ENCODE measurements around the gene DOK6. TPM values are rescaled to one million over a fixed set of nuclear protein-coding genes. Genes with fewer than 3 reads are reported as not detected.

DOK6 gene
- total and polyA plus RNA-seq, 9 of the 15 experiments (the other 6 are each of a cell fraction or from before 2014, with no cell fraction given) = not detected

GRCh38 chr18:69838003-69838402 lies 437.3 kb downstream of the DOK6 start:
- no peak for DNase-seq (ENCODE audit: extremely low read depth in 1 of 4, low spot score in 3 of 4)
- Histone ChIP-seq H3K9me3 (replicated peaks; ENCODE audit: control insufficient read depth, insufficient read depth, low read depth, low read length) (no peaks in the 10 kb centered on the region), H3K9me1 (ENCODE audit: control insufficient read depth, insufficient read depth, low read length) (no peaks in the 10 kb centered on the region), H2AFZ (ENCODE audit: low read depth, low read length) (no peak overlapping the region), H3K36me3 (ENCODE audit: control insufficient read depth, insufficient read depth, low read length) (no peaks in the 10 kb centered on the region), H3K4me1 (replicated peaks in 1 of 2; ENCODE audit: control insufficient read depth in 2 of 2, insufficient read depth in 2 of 2, low read length in 2 of 2) (peaks cover 0 to 4% of the 10 kb centered on the region in 2 experiments; a peak in 2 of 5 replicates), H4K20me1 (replicated peaks; ENCODE audit: control insufficient read depth, insufficient read depth, low read length) (no peaks in the 10 kb centered on the region), H3K9ac (ENCODE audit: insufficient read depth in 1 of 2, low read depth in 2 of 2, low read length in 2 of 2) (no peak overlapping the region), H3K27me3 (ENCODE audit: control insufficient read depth in 2 of 2, insufficient read depth in 2 of 2, low read length in 2 of 2) (no peaks in the 10 kb centered on the region), H3K4me3 (no peak overlapping the region), H3K4me2 (ENCODE audit: insufficient read depth, low read length) (peak overlapping the region; percentile 64; the same call in 1 of the 2 replicates), H3K79me2 (ENCODE audit: control insufficient read depth, insufficient read depth, low read length) (no peaks in the 10 kb centered on the region), H3K27ac (ENCODE audit: extremely low read depth, low read depth, low read length) (no peak overlapping the region)
- TF ChIP-seq C11orf30 (IDR thresholded peaks at IDR 0.05; ENCODE audit: low read depth) = peak; percentile 51; the same call in 1 of the 2 replicates
- TF ChIP-seq MCM2 (IDR thresholded peaks at IDR 0.05; ENCODE audit: low read depth) = no peak
- no peak for TF ChIP-seq FOXJ2 (tag; IDR thresholded peaks at IDR 0.05)
- TF ChIP-seq ZNF76 (CRISPR knock-in tag; IDR thresholded peaks at IDR 0.05; ENCODE audit: borderline replicate concordance) = no peak
- no peak for TF ChIP-seq KDM1A (IDR thresholded peaks at IDR 0.05)
- TF ChIP-seq SMARCB1 (IDR thresholded peaks at IDR 0.05; ENCODE audit: insufficient read length, low read depth) = no peak
- TF ChIP-seq, protein P1, sequence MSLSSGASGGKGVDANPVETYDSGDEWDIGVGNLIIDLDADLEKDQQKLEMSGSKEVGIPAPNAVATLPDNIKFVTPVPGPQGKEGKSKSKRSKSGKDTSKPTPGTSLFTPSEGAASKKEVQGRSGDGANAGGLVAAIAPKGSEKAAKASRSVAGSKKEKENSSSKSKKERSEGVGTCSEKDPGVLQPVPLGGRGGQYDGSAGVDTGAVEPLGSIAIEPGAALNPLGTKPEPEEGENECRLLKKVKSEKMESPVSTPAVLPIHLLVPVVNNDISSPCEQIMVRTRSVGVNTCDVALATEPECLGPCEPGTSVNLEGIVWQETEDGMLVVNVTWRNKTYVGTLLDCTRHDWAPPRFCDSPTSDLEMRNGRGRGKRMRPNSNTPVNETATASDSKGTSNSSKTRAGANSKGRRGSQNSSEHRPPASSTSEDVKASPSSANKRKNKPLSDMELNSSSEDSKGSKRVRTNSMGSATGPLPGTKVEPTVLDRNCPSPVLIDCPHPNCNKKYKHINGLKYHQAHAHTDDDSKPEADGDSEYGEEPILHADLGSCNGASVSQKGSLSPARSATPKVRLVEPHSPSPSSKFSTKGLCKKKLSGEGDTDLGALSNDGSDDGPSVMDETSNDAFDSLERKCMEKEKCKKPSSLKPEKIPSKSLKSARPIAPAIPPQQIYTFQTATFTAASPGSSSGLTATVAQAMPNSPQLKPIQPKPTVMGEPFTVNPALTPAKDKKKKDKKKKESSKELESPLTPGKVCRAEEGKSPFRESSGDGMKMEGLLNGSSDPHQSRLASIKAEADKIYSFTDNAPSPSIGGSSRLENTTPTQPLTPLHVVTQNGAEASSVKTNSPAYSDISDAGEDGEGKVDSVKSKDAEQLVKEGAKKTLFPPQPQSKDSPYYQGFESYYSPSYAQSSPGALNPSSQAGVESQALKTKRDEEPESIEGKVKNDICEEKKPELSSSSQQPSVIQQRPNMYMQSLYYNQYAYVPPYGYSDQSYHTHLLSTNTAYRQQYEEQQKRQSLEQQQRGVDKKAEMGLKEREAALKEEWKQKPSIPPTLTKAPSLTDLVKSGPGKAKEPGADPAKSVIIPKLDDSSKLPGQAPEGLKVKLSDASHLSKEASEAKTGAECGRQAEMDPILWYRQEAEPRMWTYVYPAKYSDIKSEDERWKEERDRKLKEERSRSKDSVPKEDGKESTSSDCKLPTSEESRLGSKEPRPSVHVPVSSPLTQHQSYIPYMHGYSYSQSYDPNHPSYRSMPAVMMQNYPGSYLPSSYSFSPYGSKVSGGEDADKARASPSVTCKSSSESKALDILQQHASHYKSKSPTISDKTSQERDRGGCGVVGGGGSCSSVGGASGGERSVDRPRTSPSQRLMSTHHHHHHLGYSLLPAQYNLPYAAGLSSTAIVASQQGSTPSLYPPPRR (CRISPR knock-in tag; IDR thresholded peaks at IDR 0.05; ENCODE audit: borderline replicate concordance) = no peak
- TF ChIP-seq ZNF316 (IDR thresholded peaks at IDR 0.05) = peak; percentile 71
- TF ChIP-seq MAFK (IDR thresholded peaks at IDR 0.05; ENCODE audit: low read length) = no peak
- peak; percentile 66 for TF ChIP-seq MAFG (tag; conservative IDR thresholded peaks at IDR 0.05)
- TF ChIP-seq, protein P2, sequence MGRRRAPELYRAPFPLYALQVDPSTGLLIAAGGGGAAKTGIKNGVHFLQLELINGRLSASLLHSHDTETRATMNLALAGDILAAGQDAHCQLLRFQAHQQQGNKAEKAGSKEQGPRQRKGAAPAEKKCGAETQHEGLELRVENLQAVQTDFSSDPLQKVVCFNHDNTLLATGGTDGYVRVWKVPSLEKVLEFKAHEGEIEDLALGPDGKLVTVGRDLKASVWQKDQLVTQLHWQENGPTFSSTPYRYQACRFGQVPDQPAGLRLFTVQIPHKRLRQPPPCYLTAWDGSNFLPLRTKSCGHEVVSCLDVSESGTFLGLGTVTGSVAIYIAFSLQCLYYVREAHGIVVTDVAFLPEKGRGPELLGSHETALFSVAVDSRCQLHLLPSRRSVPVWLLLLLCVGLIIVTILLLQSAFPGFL (CRISPR knock-in tag; IDR thresholded peaks at IDR 0.05) = no peak
- no TSS peak for BruUV-seq (replicated peaks)
- intact Hi-C loops (cut with micrococcal nuclease) = no loop called here
- no peak for ATAC-seq
- WGBS (ENCODE audit: insufficient coverage, low coverage, missing lambda C conversion rate) = 38% methylated on average over 1 of the region's 1 CpG
- ChIA-PET CTCF (ENCODE audit: low intra/inter-chr PET ratio) (no interaction called here), POLR2A (interaction anchor here (0.6 to 1.2 kb wide), 4 partner anchors 8 to 402 kb away, joined by 3 to 4 read pairs (median 3); no protein-coding TSS in a partner anchor)
- no peak for FAIRE-seq
- in situ Hi-C loops (cut with MboI) = no loop called here
